Islet precursor cell (in vitro differentiated cells): ENCODE results near the gene IL12RB1.

Experiments
- DNase-seq: peaks from one replicate; pipeline ENCODE4 v3.0.0-alpha.2; 2018

Gene IL12RB1

GRCh38 chr19:18086590-18087138 is at the start of gene IL12RB1:
Gene IL12RB1 (minus strand): TSS chr19:18086934. CDS start chr19:18086823, 111 bp downstream.
- DNase-seq = no peak

- DNase-seq = no peak
Observed at GRCh38 chr19:18135712-18136584, 49.2 kb upstream of the IL12RB1 start.

- DNase-seq = no peak
Observed at GRCh38 chr19:18131841-18132596, 45.3 kb upstream of the IL12RB1 start.

- no peak for DNase-seq
Observed at GRCh38 chr19:18130523-18131242, 43.9 kb upstream of the IL12RB1 start.

- DNase-seq = no peak
Observed at GRCh38 chr19:18128805-18129204, 42.1 kb upstream of the IL12RB1 start.

- no peak for DNase-seq
Observed at GRCh38 chr19:18128044-18128443, 41.3 kb upstream of the IL12RB1 start.

GRCh38 chr19:18126097-18126496 is 39.4 kb upstream of the IL12RB1 start:
- peak; percentile 34 for DNase-seq

GRCh38 chr19:18123819-18124218 is 37.1 kb upstream of the IL12RB1 start:
- DNase-seq = peak; percentile 42

- peak; percentile 44 for DNase-seq
Observed at GRCh38 chr19:18122860-18123795, 36.4 kb upstream of the IL12RB1 start.

GRCh38 chr19:18122424-18122823 is 35.7 kb upstream of the IL12RB1 start:
- peak; percentile 28 for DNase-seq

GRCh38 chr19:18121166-18121565 is 34.4 kb upstream of the IL12RB1 start:
- DNase-seq = no peak

- no peak for DNase-seq
Observed at GRCh38 chr19:18120127-18120526, 33.4 kb upstream of the IL12RB1 start.

GRCh38 chr19:18119717-18120105 is 33.0 kb upstream of the IL12RB1 start:
- DNase-seq = no peak

- no peak for DNase-seq
Observed at GRCh38 chr19:18119013-18119716, 32.4 kb upstream of the IL12RB1 start.

- no peak for DNase-seq
Observed at GRCh38 chr19:18118420-18119012, 31.8 kb upstream of the IL12RB1 start.

GRCh38 chr19:18117692-18118378 is 31.1 kb upstream of the IL12RB1 start:
- peak; percentile 93 for DNase-seq

- no peak for DNase-seq
Observed at GRCh38 chr19:18117364-18117691, 30.6 kb upstream of the IL12RB1 start.

GRCh38 chr19:18114483-18114882 is 27.7 kb upstream of the IL12RB1 start:
- no peak for DNase-seq

- DNase-seq = no peak
Observed at GRCh38 chr19:18113827-18114226, 27.1 kb upstream of the IL12RB1 start.

GRCh38 chr19:18112989-18113478 is 26.3 kb upstream of the IL12RB1 start:
- DNase-seq = peak; percentile 94
